NCI-H187 (cell line): Measurements from ENCODE around the gene SLIT1.

Source experiments
- DNase-seq, 2 experiments: peaks; one replicate each; lab custom pipeline; 2025; lab: John Stamatoyannopoulos, UW

SLIT1 gene

GRCh38 chr10:97185326-97186058, at the start of gene SLIT1:
Gene SLIT1, minus strand, starts transcription at chr10:97185959. Its CDS starts 285 bp downstream, at chr10:97185674.
- peak in 1 of 2 experiments; percentile 21 for DNase-seq

GRCh38 chr10:97235353-97235752, 49.6 kb upstream of the SLIT1 start:
- DNase-seq = no peak

GRCh38 chr10:97234400-97234799, 48.6 kb upstream of the SLIT1 start:
- DNase-seq = no peak

- DNase-seq = no peak
Observed at GRCh38 chr10:97230146-97230545, 44.4 kb upstream of the SLIT1 start.

GRCh38 chr10:97229322-97230015, 43.7 kb upstream of the SLIT1 start:
- no peak for DNase-seq

- DNase-seq = no peak
Observed at GRCh38 chr10:97228775-97229157, 43.0 kb upstream of the SLIT1 start.

GRCh38 chr10:97228130-97228774, 42.5 kb upstream of the SLIT1 start:
- DNase-seq = no peak

- no peak for DNase-seq
Observed at GRCh38 chr10:97226398-97226797, 40.6 kb upstream of the SLIT1 start.

- DNase-seq = no peak
Observed at GRCh38 chr10:97224483-97225435, 39.0 kb upstream of the SLIT1 start.

- no peak for DNase-seq
Observed at GRCh38 chr10:97222326-97222961, 36.7 kb upstream of the SLIT1 start.

GRCh38 chr10:97220355-97220754, 34.6 kb upstream of the SLIT1 start:
- DNase-seq = no peak

- no peak for DNase-seq
Observed at GRCh38 chr10:97217299-97217698, 31.5 kb upstream of the SLIT1 start.

GRCh38 chr10:97215619-97216260, 30.0 kb upstream of the SLIT1 start:
- DNase-seq = no peak

GRCh38 chr10:97213431-97213830, 27.7 kb upstream of the SLIT1 start:
- no peak for DNase-seq

- DNase-seq = no peak
Observed at GRCh38 chr10:97211229-97211628, 25.5 kb upstream of the SLIT1 start.

- peak; percentile 18 to 31 for DNase-seq
Observed at GRCh38 chr10:97210543-97210960, 24.8 kb upstream of the SLIT1 start.

GRCh38 chr10:97207756-97208346, 22.1 kb upstream of the SLIT1 start:
- DNase-seq = no peak

- DNase-seq = no peak
Observed at GRCh38 chr10:97207131-97207530, 21.4 kb upstream of the SLIT1 start.

- DNase-seq = no peak
Observed at GRCh38 chr10:97204826-97205679, 19.3 kb upstream of the SLIT1 start.

- no peak for DNase-seq
Observed at GRCh38 chr10:97203220-97203619, 17.5 kb upstream of the SLIT1 start.
